ENCODE measurements around the gene ARHGAP9. TPM values are rescaled to one million over a fixed set of nuclear protein-coding genes. Genes with fewer than 3 reads are reported as not detected.
A peak's percentile ranks its signal among the peaks of the same experiment; 100 is the strongest.

The ARHGAP9 gene
- total and polyA plus RNA-seq, 2 donors from 2014 or later = 3.8 to 18.1 TPM

GRCh38 chr12:57474430-57474829 is 5.2 kb downstream of the ARHGAP9 start:
- Histone ChIP-seq H3K9me3 (ENCODE audit: control insufficient read depth in 2 of 3, insufficient read depth in 1 of 3, low read length in 3 of 3) (no peaks in the 10 kb centered on the region), H3K27me3 (ENCODE audit: control insufficient read depth, insufficient read depth, low read length) (peaks cover 25% of the 10 kb centered on the region), H3K27ac (ENCODE audit: low read depth in 2 of 2, low read length in 2 of 2) (no peak overlapping the region), H3K4me1 (ENCODE audit: control insufficient read depth in 2 of 3, insufficient read depth in 2 of 3, low read depth in 1 of 3, low read length in 3 of 3) (peaks cover 0 to 18% (median 0%) of the 10 kb centered on the region in 3 donors), H3K36me3 (ENCODE audit: control insufficient read depth in 2 of 3, insufficient read depth in 3 of 3, low read length in 3 of 3) (no peaks in the 10 kb centered on the region), H3K4me3 (ENCODE audit: low read length in 3 of 3) (no peak overlapping the region), H3K9ac (ENCODE audit: low read length in 3 of 3) (no peak overlapping the region)
- TF ChIP-seq CTCF (IDR thresholded peaks at IDR 0.05; ENCODE audit: borderline replicate concordance, extremely low read depth, insufficient read depth) = no peak
- peak in 1 of 5 donors; percentile 29 for DNase-seq
- FAIRE-seq = no peak
- intact Hi-C loops (cut with DNase I) = no loop called here

GRCh38 chr12:57473886-57474285 is 5.8 kb downstream of the ARHGAP9 start:
- TF ChIP-seq CTCF (IDR thresholded peaks at IDR 0.05; ENCODE audit: borderline replicate concordance, extremely low read depth, insufficient read depth) = no peak
- Histone ChIP-seq H3K4me1 (ENCODE audit: control insufficient read depth in 2 of 3, insufficient read depth in 2 of 3, low read depth in 1 of 3, low read length in 3 of 3) (peaks cover 0 to 16% (median 0%) of the 10 kb centered on the region in 3 donors), H3K9ac (ENCODE audit: low read length in 3 of 3) (no peak overlapping the region), H3K4me3 (ENCODE audit: low read length in 3 of 3) (no peak overlapping the region), H3K27ac (ENCODE audit: low read depth in 2 of 2, low read length in 2 of 2) (no peak overlapping the region), H3K9me3 (ENCODE audit: control insufficient read depth in 2 of 3, insufficient read depth in 1 of 3, low read length in 3 of 3) (no peaks in the 10 kb centered on the region), H3K27me3 (ENCODE audit: control insufficient read depth, insufficient read depth, low read length) (peaks cover 25% of the 10 kb centered on the region), H3K36me3 (ENCODE audit: control insufficient read depth in 2 of 3, insufficient read depth in 3 of 3, low read length in 3 of 3) (no peaks in the 10 kb centered on the region)
- FAIRE-seq (no peak), DNase-seq (peak in 1 of 5 donors; percentile 33)
- intact Hi-C loops (cut with DNase I) = no loop called here

- no peak for TF ChIP-seq CTCF (IDR thresholded peaks at IDR 0.05; ENCODE audit: borderline replicate concordance, extremely low read depth, insufficient read depth)
- no peak overlapping the region for H3K4me3 ChIP-seq (ENCODE audit: low read length in 3 of 3)
- H3K27ac ChIP-seq (ENCODE audit: low read depth in 2 of 2, low read length in 2 of 2) = no peak overlapping the region
- H3K36me3 ChIP-seq (ENCODE audit: control insufficient read depth in 2 of 3, insufficient read depth in 3 of 3, low read length in 3 of 3) = no peaks in the 10 kb centered on the region
- H3K9ac ChIP-seq (ENCODE audit: low read length in 3 of 3) = no peak overlapping the region
- H3K4me1 ChIP-seq (ENCODE audit: control insufficient read depth in 2 of 3, insufficient read depth in 2 of 3, low read depth in 1 of 3, low read length in 3 of 3) = peaks cover 0 to 16% (median 0%) of the 10 kb centered on the region in 3 donors
- H3K27me3 ChIP-seq (ENCODE audit: control insufficient read depth, insufficient read depth, low read length) = peaks cover 25% of the 10 kb centered on the region
- DNase-seq (no peak), FAIRE-seq (no peak)
- H3K9me3 ChIP-seq (ENCODE audit: control insufficient read depth in 2 of 3, insufficient read depth in 1 of 3, low read length in 3 of 3) = no peaks in the 10 kb centered on the region
- intact Hi-C loops (cut with DNase I) = no loop called here
These were observed 6.3 kb downstream of the ARHGAP9 start for GRCh38 chr12:57473392-57473791.

- no peak overlapping the region for H3K27ac ChIP-seq (ENCODE audit: low read depth in 2 of 2, low read length in 2 of 2)
- H3K9ac ChIP-seq (ENCODE audit: low read length in 3 of 3) = no peak overlapping the region
- intact Hi-C loops (cut with DNase I) = no loop called here
- no peak for DNase-seq
- H3K27me3 ChIP-seq (ENCODE audit: control insufficient read depth, insufficient read depth, low read length) = peaks cover 25% of the 10 kb centered on the region
- H3K4me1 ChIP-seq (ENCODE audit: control insufficient read depth in 2 of 3, insufficient read depth in 2 of 3, low read depth in 1 of 3, low read length in 3 of 3) = peaks cover 0 to 16% (median 0%) of the 10 kb centered on the region in 3 donors
- no peak for FAIRE-seq
- no peak overlapping the region for H3K4me3 ChIP-seq (ENCODE audit: low read length in 3 of 3)
- H3K36me3 ChIP-seq (ENCODE audit: control insufficient read depth in 2 of 3, insufficient read depth in 3 of 3, low read length in 3 of 3) = no peaks in the 10 kb centered on the region
- H3K9me3 ChIP-seq (ENCODE audit: control insufficient read depth in 2 of 3, insufficient read depth in 1 of 3, low read length in 3 of 3) = no peaks in the 10 kb centered on the region
- TF ChIP-seq CTCF (IDR thresholded peaks at IDR 0.05; ENCODE audit: borderline replicate concordance, extremely low read depth, insufficient read depth) = no peak
These were observed 7.3 kb downstream of the ARHGAP9 start for GRCh38 chr12:57472391-57472790.
